Measurements from ENCODE around the gene ETV7. TPM values are rescaled to one million over a fixed set of nuclear protein-coding genes. Genes with fewer than 3 reads are reported as not detected.
"Not testable (repeated sequence)": the region's sequence is repeated elsewhere in the genome, so short reads cannot be mapped to it uniquely, and the experiment has no call there.

The ETV7 gene
- total RNA-seq, 5 donors from 2014 or later (not counting 1 experiment from before 2014, with no cell fraction given): 0.44 to 3.3 (median 1.1) TPM

GRCh38 chr6:36413489-36414480, 26.3 kb upstream of the ETV7 start:
- ChIA-PET CTCF (interaction anchor here in 1 of 2 donors (0.6 kb wide), 1 partner anchor 166 kb away, joined by 6 read pairs; no protein-coding TSS in a partner anchor), POLR2A (interaction anchor here in 1 of 2 donors (0.6 kb wide), 1 partner anchor 1267 kb away, joined by 5 read pairs; no protein-coding TSS in a partner anchor)
- no peak for DNase-seq
- Mint-ChIP-seq H3K36me3 (no peaks in the 10 kb centered on the region), H3K4me1 (no peaks in the 10 kb centered on the region), H3K4me3 (no peak overlapping the region), H3K27ac (no peak overlapping the region), H3K27me3 (peaks cover 0 to 2% of the 10 kb centered on the region in 2 donors), H3K9me3 (peaks cover 0 to 4% (median 4%) of the 10 kb centered on the region in 3 donors)
- Histone ChIP-seq H3K9me3 (no peaks in the 10 kb centered on the region), H3K27ac (ENCODE audit: low read length) (no peak overlapping the region), H3K4me3 (ENCODE audit: control insufficient read depth in 1 of 2, extremely low read depth in 1 of 2, low read length in 1 of 2) (no peak overlapping the region), H3K36me3 (ENCODE audit: control insufficient read depth in 2 of 2, extremely low read depth in 1 of 2, insufficient read depth in 1 of 2, low read length in 1 of 2) (no peaks in the 10 kb centered on the region), H3K27me3 (replicated peaks in 1 of 2; ENCODE audit: control insufficient read depth in 2 of 2, extremely low read depth in 1 of 2, insufficient read depth in 2 of 2, low read length in 1 of 2) (peaks cover 0 to 5% of the 10 kb centered on the region in 2 experiments), H3K4me1 (ENCODE audit: control insufficient read depth in 1 of 2, extremely low read depth in 1 of 2, insufficient read depth in 2 of 2, low read length in 2 of 2) (no peaks in the 10 kb centered on the region)
- 92% methylated on average over 2 of the region's 4 CpGs for WGBS (ENCODE audit: insufficient coverage)
- ATAC-seq (replicated peaks in 1 of 4): no peak

GRCh38 chr6:36409718-36410117, 22.2 kb upstream of the ETV7 start:
- POLR2A ChIA-PET, H3K9me3 Mint-ChIP-seq: not testable (repeated sequence)

GRCh38 chr6:36404164-36404563, 16.7 kb upstream of the ETV7 start:
- Histone ChIP-seq H3K9me3 (no peaks in the 10 kb centered on the region), H3K4me3 (ENCODE audit: control insufficient read depth in 1 of 2, extremely low read depth in 1 of 2, low read length in 1 of 2) (no peak overlapping the region), H3K27me3 (replicated peaks in 1 of 2; ENCODE audit: control insufficient read depth in 2 of 2, extremely low read depth in 1 of 2, insufficient read depth in 2 of 2, low read length in 1 of 2) (peaks cover 0 to 18% of the 10 kb centered on the region in 2 experiments), H3K4me1 (ENCODE audit: control insufficient read depth in 1 of 2, extremely low read depth in 1 of 2, insufficient read depth in 2 of 2, low read length in 2 of 2) (no peaks in the 10 kb centered on the region), H3K27ac (ENCODE audit: low read length) (no peak overlapping the region), H3K36me3 (ENCODE audit: control insufficient read depth in 2 of 2, extremely low read depth in 1 of 2, insufficient read depth in 1 of 2, low read length in 1 of 2) (no peaks in the 10 kb centered on the region)
- Mint-ChIP-seq H3K4me3 (no peak overlapping the region), H3K27me3 (peaks cover 5 to 10% of the 10 kb centered on the region in 2 donors), H3K4me1 (no peaks in the 10 kb centered on the region), H3K36me3 (no peaks in the 10 kb centered on the region), H3K9me3 (no peaks in the 10 kb centered on the region), H3K27ac (no peak overlapping the region)
- ATAC-seq (replicated peaks in 1 of 4) (no peak), DNase-seq (no peak)
- WGBS (ENCODE audit: insufficient coverage): no CpG with 5 or more reads among the region's 4 CpGs
- ChIA-PET POLR2A (no interaction called here), CTCF (no interaction called here)

More at GRCh38 chr6:36409718-36410117, 22.2 kb upstream of the ETV7 start:
- peaks cover 0 to 22% of the 10 kb centered on the region in 2 experiments for H3K27me3 ChIP-seq (replicated peaks in 1 of 2; ENCODE audit: control insufficient read depth in 2 of 2, extremely low read depth in 1 of 2, insufficient read depth in 2 of 2, low read length in 1 of 2)
- H3K36me3 Mint-ChIP-seq; H3K9me3 ChIP-seq; H3K27me3 Mint-ChIP-seq; CTCF ChIA-PET; H3K4me1 ChIP-seq (ENCODE audit: control insufficient read depth in 1 of 2, extremely low read depth in 1 of 2, insufficient read depth in 2 of 2, low read length in 2 of 2); H3K36me3 ChIP-seq (ENCODE audit: control insufficient read depth in 2 of 2, extremely low read depth in 1 of 2, insufficient read depth in 1 of 2, low read length in 1 of 2); H3K4me3 ChIP-seq (ENCODE audit: control insufficient read depth in 1 of 2, extremely low read depth in 1 of 2, low read length in 1 of 2); DNase-seq; H3K27ac Mint-ChIP-seq; H3K4me3 Mint-ChIP-seq; H3K4me1 Mint-ChIP-seq; H3K27ac ChIP-seq (ENCODE audit: low read length); ATAC-seq (replicated peaks in 1 of 4): not testable (repeated sequence)
- WGBS (ENCODE audit: insufficient coverage): 63% methylated on average over 4 of the region's 5 CpGs

DNA sequence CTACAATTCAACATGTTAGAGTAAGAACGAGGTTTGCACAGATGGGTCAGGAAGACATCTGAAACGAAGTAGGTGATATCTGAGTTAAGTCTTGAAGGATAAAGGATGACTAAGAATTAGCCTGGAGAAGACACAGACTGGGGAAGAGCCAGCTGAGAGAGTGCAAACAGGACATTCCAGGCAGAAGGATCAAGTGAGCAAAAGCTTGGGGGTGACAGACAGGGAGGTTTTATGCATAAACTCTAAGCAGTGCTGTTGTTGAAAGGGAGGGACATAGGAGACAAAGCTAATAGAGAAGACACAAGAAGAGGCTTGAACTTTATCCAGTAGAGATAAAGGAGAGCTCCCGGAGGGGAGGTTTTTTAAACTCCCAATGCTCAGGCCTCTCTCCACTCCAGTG, 15.0 kb upstream of the ETV7 start:
- H3K27me3 Mint-ChIP-seq: peaks cover 5 to 10% of the 10 kb centered on the region in 2 donors
- CTCF ChIA-PET: interaction anchor here in 1 of 2 donors (1.0 kb wide), 1 partner anchor 62 kb away, joined by 3 read pairs; no protein-coding TSS in a partner anchor
- no peak overlapping the region for H3K4me3 Mint-ChIP-seq
- H3K36me3 Mint-ChIP-seq: no peaks in the 10 kb centered on the region
- Histone ChIP-seq H3K27me3 (replicated peaks in 1 of 2; ENCODE audit: control insufficient read depth in 2 of 2, extremely low read depth in 1 of 2, insufficient read depth in 2 of 2, low read length in 1 of 2) (peaks cover 0 to 7% of the 10 kb centered on the region in 2 experiments), H3K36me3 (ENCODE audit: control insufficient read depth in 2 of 2, extremely low read depth in 1 of 2, insufficient read depth in 1 of 2, low read length in 1 of 2) (no peaks in the 10 kb centered on the region), H3K4me1 (ENCODE audit: control insufficient read depth in 1 of 2, extremely low read depth in 1 of 2, insufficient read depth in 2 of 2, low read length in 2 of 2) (no peaks in the 10 kb centered on the region), H3K9me3 (no peaks in the 10 kb centered on the region), H3K4me3 (ENCODE audit: control insufficient read depth in 1 of 2, extremely low read depth in 1 of 2, low read length in 1 of 2) (no peak overlapping the region), H3K27ac (ENCODE audit: low read length) (no peak overlapping the region)
- H3K9me3 Mint-ChIP-seq: no peaks in the 10 kb centered on the region
- no peaks in the 10 kb centered on the region for H3K4me1 Mint-ChIP-seq
- ATAC-seq (replicated peaks in 1 of 4): no peak
- POLR2A ChIA-PET: interaction anchor here in 1 of 2 donors (0.7 kb wide), 2 partner anchors 235 to 1134 kb away, joined by 4 read pairs; no protein-coding TSS in a partner anchor
- 50% methylated on average over 1 of the region's 3 CpGs for WGBS (ENCODE audit: insufficient coverage)
- no peak overlapping the region for H3K27ac Mint-ChIP-seq
- no peak for DNase-seq

- CTCF ChIA-PET: no interaction called here
These were observed 12.5 kb upstream of the ETV7 start for GRCh38 chr6:36399970-36400369.

GRCh38 chr6:36392621-36393020, 5.2 kb upstream of the ETV7 start:
- Histone ChIP-seq H3K36me3 (ENCODE audit: control insufficient read depth in 2 of 2, extremely low read depth in 1 of 2, insufficient read depth in 1 of 2, low read length in 1 of 2) (no peaks in the 10 kb centered on the region), H3K4me3 (ENCODE audit: control insufficient read depth in 1 of 2, extremely low read depth in 1 of 2, low read length in 1 of 2) (no peak overlapping the region), H3K9me3 (no peaks in the 10 kb centered on the region), H3K27me3 (replicated peaks in 1 of 2; ENCODE audit: control insufficient read depth in 2 of 2, extremely low read depth in 1 of 2, insufficient read depth in 2 of 2, low read length in 1 of 2) (peaks cover 3 to 11% of the 10 kb centered on the region in 2 experiments), H3K27ac (ENCODE audit: low read length) (no peak overlapping the region), H3K4me1 (ENCODE audit: control insufficient read depth in 1 of 2, extremely low read depth in 1 of 2, insufficient read depth in 2 of 2, low read length in 2 of 2) (peaks cover 0 to 7% of the 10 kb centered on the region in 2 experiments)
- Mint-ChIP-seq H3K4me1 (peaks cover 5 to 7% (median 7%) of the 10 kb centered on the region in 3 donors), H3K36me3 (no peaks in the 10 kb centered on the region), H3K27me3 (peaks cover 4 to 17% of the 10 kb centered on the region in 2 donors), H3K27ac (no peak overlapping the region), H3K9me3 (no peaks in the 10 kb centered on the region), H3K4me3 (no peak overlapping the region)
- POLR2A ChIA-PET: no interaction called here
- DNase-seq: no peak
- no peak for ATAC-seq (replicated peaks in 1 of 4)
- 80% methylated on average over 2 of the region's 5 CpGs for WGBS (ENCODE audit: insufficient coverage)
- CTCF ChIA-PET: no interaction called here

More at GRCh38 chr6:36399970-36400369, 12.5 kb upstream of the ETV7 start:
- H3K36me3 Mint-ChIP-seq: no peaks in the 10 kb centered on the region
- no CpG with 5 or more reads among the region's 1 CpG for WGBS (ENCODE audit: insufficient coverage)
- Histone ChIP-seq H3K36me3 (ENCODE audit: control insufficient read depth in 2 of 2, extremely low read depth in 1 of 2, insufficient read depth in 1 of 2, low read length in 1 of 2) (no peaks in the 10 kb centered on the region), H3K27ac (ENCODE audit: low read length) (no peak overlapping the region), H3K27me3 (replicated peaks in 1 of 2; ENCODE audit: control insufficient read depth in 2 of 2, extremely low read depth in 1 of 2, insufficient read depth in 2 of 2, low read length in 1 of 2) (peaks cover 0 to 2% of the 10 kb centered on the region in 2 experiments), H3K4me3 (ENCODE audit: control insufficient read depth in 1 of 2, extremely low read depth in 1 of 2, low read length in 1 of 2) (no peak overlapping the region), H3K4me1 (ENCODE audit: control insufficient read depth in 1 of 2, extremely low read depth in 1 of 2, insufficient read depth in 2 of 2, low read length in 2 of 2) (no peaks in the 10 kb centered on the region), H3K9me3 (no peaks in the 10 kb centered on the region)
- H3K9me3 Mint-ChIP-seq: no peaks in the 10 kb centered on the region
- no peak overlapping the region for H3K27ac Mint-ChIP-seq
- ATAC-seq (replicated peaks in 1 of 4) (no peak), DNase-seq (no peak)
- POLR2A ChIA-PET: no interaction called here
- H3K4me3 Mint-ChIP-seq: no peak overlapping the region
- H3K27me3 Mint-ChIP-seq: peaks cover 5 to 7% of the 10 kb centered on the region in 2 donors
- no peaks in the 10 kb centered on the region for H3K4me1 Mint-ChIP-seq

Data from T-cell (primary cell).